Panc1 (cell line): ENCODE data around the gene ACTG1. TPM values are rescaled to one million over a fixed set of nuclear protein-coding genes. Genes with fewer than 3 reads are reported as not detected.

ENCODE experiments used
- ATAC-seq: fragments of 200-7000 bp; cut with Tn5 transposase; 2 replicates; pipeline ENCODE4 v1.9.1; 2020; ENCODE audit warnings: mild to moderate bottlenecking, moderate library complexity
- BruUV-seq: library from RNA; stranded (reverse); fragments of 400-500 nt; replicated peaks from 2 replicates; lab custom pipeline; 2021; lab: Mats Ljungman, UMichigan
- CTCF ChIA-PET: fragments of 300-600 bp; sonication (Branson Sonifier 250); formaldehyde crosslinking; loops from one replicate; lab custom pipeline; 2022; ENCODE audit warnings: antibody characterized with exemption; lab: Charles Lee
- POLR2A ChIA-PET: fragments of 300-600 bp; sonication (Branson Sonifier 250); formaldehyde crosslinking; loops from one replicate; lab custom pipeline; 2022; ENCODE audit warnings: antibody characterized with exemption; lab: Charles Lee
- DNase-seq: peaks from one replicate; pipeline ENCODE4 v3.0.0-alpha.2; 2010; ENCODE audit warnings: low read depth, low spot score
- H3K27ac ChIP-seq: 2 replicates; pipeline ENCODE4 v1.5.1; 2011; ENCODE audit warnings: mild to moderate bottlenecking, low read length, inconsistent platforms
- H3K27me3 ChIP-seq: fragments of 200-500 bp; sonication (Bioruptor generic); 2 replicates; pipeline ENCODE4 v1.6.0; 2014; ENCODE audit warnings: low read length, inconsistent platforms; ENCODE audit not compliant: control insufficient read depth, insufficient read depth
- H3K36me3 ChIP-seq: fragments of 200-500 bp; sonication (Bioruptor generic); 2 replicates; pipeline ENCODE4 v1.5.1; 2014; ENCODE audit warnings: inconsistent platforms, mild to moderate bottlenecking, low read length, moderate library complexity; ENCODE audit not compliant: control insufficient read depth, insufficient read depth
- H3K4me1 ChIP-seq: 2 replicates; pipeline ENCODE4 v1.5.1; 2011; ENCODE audit warnings: inconsistent platforms, mild to moderate bottlenecking, low read length, moderate library complexity; ENCODE audit not compliant: control insufficient read depth, insufficient read depth
- H3K4me3 ChIP-seq, 2 experiments: 2 replicates each; pipeline ENCODE4 v1.5.1; 2011 to 2012; ENCODE audit warnings: low read depth in 2 of 2, low read length in 2 of 2, mild to moderate bottlenecking in 2 of 2, inconsistent platforms in 1 of 2, moderate library complexity in 1 of 2
- H3K9me3 ChIP-seq: fragments of 200-500 bp; sonication (Bioruptor generic); 2 replicates; pipeline ENCODE4 v1.5.1; 2014; ENCODE audit warnings: low read depth, mild to moderate bottlenecking, inconsistent platforms, low read length, moderate library complexity; ENCODE audit not compliant: control insufficient read depth, insufficient read depth
- CTCF ChIP-seq: fragments of 450-650 bp; IDR thresholded peaks from 2 replicates; pipeline ENCODE4 v1.5.1; 2017; ENCODE audit warnings: mild to moderate bottlenecking
- POLR2AphosphoS5 ChIP-seq: IDR thresholded peaks from 2 replicates; pipeline ENCODE4 v1.6.1; 2012; ENCODE audit warnings: mild to moderate bottlenecking, low read depth, low read length, moderate library complexity
- REST ChIP-seq, 2 experiments: IDR thresholded peaks; 2 replicates each; pipeline ENCODE4 v1.6.1; 2011 to 2012; ENCODE audit warnings: low read depth in 2 of 2, control low read depth in 1 of 2, low read length in 1 of 2, mild to moderate bottlenecking in 1 of 2, moderate library complexity in 1 of 2; ENCODE audit not compliant: insufficient read depth in 1 of 2
- SIN3A ChIP-seq: IDR thresholded peaks from 2 replicates; pipeline ENCODE4 v1.6.1; 2012; ENCODE audit warnings: low read depth, mild to moderate bottlenecking, low read length, moderate library complexity, borderline replicate concordance; ENCODE audit not compliant: insufficient read depth
- TCF7L2 ChIP-seq: IDR thresholded peaks from 2 replicates; pipeline ENCODE4 v1.6.1; 2011; ENCODE audit warnings: mild to moderate bottlenecking, low read depth, low read length, inconsistent platforms
- in situ Hi-C: cut with HindIII; loops from 2 replicates; pipeline ENCODE4 v1.10.0; 2016; ENCODE audit warnings: low sequenced_read_pairs, low pct_unique_long_range_greater_than_20kb
- intact Hi-C: fragments of 100-400 bp; cut with micrococcal nuclease; formaldehyde crosslinking; loops from one replicate; pipeline ENCODE4 v1.10.0; 2022; ENCODE audit not compliant: unreplicated experiment
- total RNA-seq: library from RNA; stranded (reverse); gene quantifications from one replicate; pipeline ENCODE4 v1.2.1, GENCODE V29; 2021; ENCODE audit not compliant: unreplicated experiment

The ACTG1 gene
- total RNA-seq, 1 experiment from 2014 or later = 4,502 TPM

GRCh38 chr17:81500047-81500446 is 12.6 kb downstream of the ACTG1 start:
- Histone ChIP-seq H3K4me3 (no peak overlapping the region), H3K36me3 (no peaks in the 10 kb centered on the region), H3K9me3 (no peaks in the 10 kb centered on the region), H3K27me3 (no peaks in the 10 kb centered on the region), H3K4me1 (peaks cover 8% of the 10 kb centered on the region), H3K27ac (peak overlapping the region; percentile 55)
- ATAC-seq (peak; percentile 74), DNase-seq (no peak)
- in situ Hi-C loops (no loop called here), intact Hi-C loops (no loop called here)
- TF ChIP-seq TCF7L2 (no peak), SIN3A (no peak), POLR2AphosphoS5 (no peak), CTCF (no peak), REST (IDR thresholded peaks at IDR 0.05; ENCODE audit: insufficient read depth in 1 of 2, low read depth in 2 of 2, low read length in 1 of 2) (no peak)
- no TSS peak for BruUV-seq
- ChIA-PET POLR2A (interaction anchor here (0.7 to 0.8 kb wide), 2 partner anchors 8 to 15 kb away, joined by 3 to 4 read pairs; no protein-coding TSS in a partner anchor), CTCF (no interaction called here)

- Histone ChIP-seq H3K36me3 (no peaks in the 10 kb centered on the region), H3K27ac (peak overlapping the region; percentile 55), H3K4me3 (no peak overlapping the region), H3K4me1 (peaks cover 8% of the 10 kb centered on the region), H3K27me3 (no peaks in the 10 kb centered on the region), H3K9me3 (no peaks in the 10 kb centered on the region)
- no peak for TF ChIP-seq POLR2AphosphoS5
- no peak for TF ChIP-seq TCF7L2
- TF ChIP-seq REST (IDR thresholded peaks at IDR 0.05; ENCODE audit: insufficient read depth in 1 of 2, low read depth in 2 of 2, low read length in 1 of 2) = no peak
- no peak for TF ChIP-seq SIN3A
- TF ChIP-seq CTCF = no peak
- ChIA-PET CTCF (no interaction called here), POLR2A (interaction anchor here (0.7 to 1.0 kb wide), 3 partner anchors 9 to 15 kb away, joined by 3 to 8 read pairs (median 4); no protein-coding TSS in a partner anchor)
- intact Hi-C loops = no loop called here
- no TSS peak for BruUV-seq
- in situ Hi-C loops = no loop called here
- no peak for DNase-seq
- peak; percentile 39 for ATAC-seq
Observed at GRCh38 chr17:81499601-81499970, 13.0 kb downstream of the ACTG1 start.
